ENCODE data around the gene RAD9B. TPM values are rescaled to one million over a fixed set of nuclear protein-coding genes. Genes with fewer than 3 reads are reported as not detected.

RAD9B gene
- total and polyA plus RNA-seq, 2 experiments from 2014 or later: 0.19 to 0.97 TPM

GRCh38 chr12:110533607-110534006 lies 31.5 kb downstream of the RAD9B start:
- Histone ChIP-seq H3K79me2 (ENCODE audit: insufficient read depth) (no peaks in the 10 kb centered on the region), H2AFZ (no peak overlapping the region), H3K9ac (no peak overlapping the region), H3F3A (ENCODE audit: insufficient read depth) (peaks cover 9% of the 10 kb centered on the region; the same call in 1 of the 2 replicates), H3K4me3 (no peak overlapping the region), H4K20me1 (ENCODE audit: insufficient read depth) (no peaks in the 10 kb centered on the region; the same call in 1 of the 2 replicates), H3K27ac (no peak overlapping the region), H3K4me1 (ENCODE audit: insufficient read depth) (peaks cover 12% of the 10 kb centered on the region), H3K4me2 (ENCODE audit: unreplicated experiment) (no peak overlapping the region), H3K9me3 (ENCODE audit: low read depth) (no peaks in the 10 kb centered on the region), H3K27me3 (replicated peaks; ENCODE audit: insufficient read depth) (no peaks in the 10 kb centered on the region), H3K36me3 (ENCODE audit: low read depth) (peaks cover 12% of the 10 kb centered on the region; the same call in 1 of the 2 replicates), H3K9me2 (ENCODE audit: insufficient read depth) (no peaks in the 10 kb centered on the region)
- 77 to 85% methylated on average over 6 of the region's 6 CpGs for WGBS, 2 experiments (ENCODE audit: low coverage in 1 of 2, low lambda C conversion rate in 2 of 2, missing lambda C conversion rate in 2 of 2)
- DNase-seq: no peak
- in situ Hi-C loops (cut with MboI): no loop called here
- no peak for TF ChIP-seq EZH2phosphoT487 (IDR thresholded peaks at IDR 0.05; ENCODE audit: insufficient read depth, low read depth)
- TF ChIP-seq EZH2 (IDR thresholded peaks at IDR 0.05; ENCODE audit: insufficient read depth, poor library complexity, severe bottlenecking): no peak

- Histone ChIP-seq H3K36me3 (ENCODE audit: low read depth) (peaks cover 16% of the 10 kb centered on the region; the same call in 1 of the 2 replicates), H3K4me1 (ENCODE audit: insufficient read depth) (peaks cover 12% of the 10 kb centered on the region), H3K9me2 (ENCODE audit: insufficient read depth) (no peaks in the 10 kb centered on the region), H3K9me3 (ENCODE audit: low read depth) (no peaks in the 10 kb centered on the region), H3K27me3 (replicated peaks; ENCODE audit: insufficient read depth) (no peaks in the 10 kb centered on the region), H3K4me2 (ENCODE audit: unreplicated experiment) (no peak overlapping the region), H3K9ac (no peak overlapping the region), H2AFZ (no peak overlapping the region), H3K79me2 (ENCODE audit: insufficient read depth) (no peaks in the 10 kb centered on the region), H3K27ac (no peak overlapping the region), H4K20me1 (ENCODE audit: insufficient read depth) (no peaks in the 10 kb centered on the region; the same call in 1 of the 2 replicates), H3F3A (ENCODE audit: insufficient read depth) (peaks cover 9% of the 10 kb centered on the region; the same call in 1 of the 2 replicates), H3K4me3 (no peak overlapping the region)
- no peak for TF ChIP-seq EZH2 (IDR thresholded peaks at IDR 0.05; ENCODE audit: insufficient read depth, poor library complexity, severe bottlenecking)
- no peak for TF ChIP-seq EZH2phosphoT487 (IDR thresholded peaks at IDR 0.05; ENCODE audit: insufficient read depth, low read depth)
- 92 to 93% methylated on average over 6 of the region's 6 CpGs for WGBS, 2 experiments (ENCODE audit: low coverage in 1 of 2, low lambda C conversion rate in 2 of 2, missing lambda C conversion rate in 2 of 2)
- no peak for DNase-seq
- in situ Hi-C loops (cut with MboI): no loop called here
Measured at GRCh38 chr12:110534811-110535210, 32.7 kb downstream of the RAD9B start.

- H4K20me1 ChIP-seq (ENCODE audit: insufficient read depth): no peaks in the 10 kb centered on the region
- H3K4me3 ChIP-seq: no peak overlapping the region
- H3K9ac ChIP-seq: no peak overlapping the region
- H2AFZ ChIP-seq: no peak overlapping the region
- no peak for DNase-seq
- H3K36me3 ChIP-seq (ENCODE audit: low read depth): peaks cover 16% of the 10 kb centered on the region; the same call in 1 of the 2 replicates
- peaks cover 7% of the 10 kb centered on the region for H3K4me1 ChIP-seq (ENCODE audit: insufficient read depth)
- H3K27me3 ChIP-seq (replicated peaks; ENCODE audit: insufficient read depth): no peaks in the 10 kb centered on the region
- H3K4me2 ChIP-seq (ENCODE audit: unreplicated experiment): no peak overlapping the region
- H3F3A ChIP-seq (ENCODE audit: insufficient read depth): peaks cover 9% of the 10 kb centered on the region; the same call in 1 of the 2 replicates
- H3K79me2 ChIP-seq (ENCODE audit: insufficient read depth): 0 out of 2 replicates have a peak, but pooled peaks cover 2% of the 10 kb centered on the region
- no peak overlapping the region for H3K27ac ChIP-seq
- WGBS, 2 experiments (ENCODE audit: low coverage in 1 of 2, low lambda C conversion rate in 2 of 2, missing lambda C conversion rate in 2 of 2): 97 to 98% methylated on average over 4 of the region's 4 CpGs
- H3K9me2 ChIP-seq (ENCODE audit: insufficient read depth): no peaks in the 10 kb centered on the region
- no peaks in the 10 kb centered on the region for H3K9me3 ChIP-seq (ENCODE audit: low read depth)
- in situ Hi-C loops (cut with MboI): no loop called here
- no peak for TF ChIP-seq EZH2 (IDR thresholded peaks at IDR 0.05; ENCODE audit: insufficient read depth, poor library complexity, severe bottlenecking)
- TF ChIP-seq EZH2phosphoT487 (IDR thresholded peaks at IDR 0.05; ENCODE audit: insufficient read depth, low read depth): no peak
Measured at GRCh38 chr12:110536834-110537604, 34.9 kb downstream of the RAD9B start.

- 95 to 98% methylated on average over 8 to 9 of the region's 9 CpGs for WGBS, 2 experiments (ENCODE audit: low coverage in 1 of 2, low lambda C conversion rate in 2 of 2, missing lambda C conversion rate in 2 of 2)
- H3K4me1 ChIP-seq (ENCODE audit: insufficient read depth): no peaks in the 10 kb centered on the region
- in situ Hi-C loops (cut with MboI): no loop called here
- no peaks in the 10 kb centered on the region for H3K27me3 ChIP-seq (replicated peaks; ENCODE audit: insufficient read depth)
- H3K9ac ChIP-seq: no peak overlapping the region
- no peak overlapping the region for H3K4me3 ChIP-seq
- TF ChIP-seq EZH2 (IDR thresholded peaks at IDR 0.05; ENCODE audit: insufficient read depth, poor library complexity, severe bottlenecking) (no peak), EZH2phosphoT487 (IDR thresholded peaks at IDR 0.05; ENCODE audit: insufficient read depth, low read depth) (no peak)
- H3K4me2 ChIP-seq (ENCODE audit: unreplicated experiment): no peak overlapping the region
- peaks cover 16% of the 10 kb centered on the region; the same call in 1 of the 2 replicates for H3K36me3 ChIP-seq (ENCODE audit: low read depth)
- DNase-seq: no peak
- H4K20me1 ChIP-seq (ENCODE audit: insufficient read depth): no peaks in the 10 kb centered on the region
- H3K79me2 ChIP-seq (ENCODE audit: insufficient read depth): 0 out of 2 replicates have a peak, but pooled peaks cover 5% of the 10 kb centered on the region
- H3K27ac ChIP-seq: no peak overlapping the region
- H3K9me2 ChIP-seq (ENCODE audit: insufficient read depth): no peaks in the 10 kb centered on the region
- H2AFZ ChIP-seq: no peak overlapping the region
- H3K9me3 ChIP-seq (ENCODE audit: low read depth): no peaks in the 10 kb centered on the region
- H3F3A ChIP-seq (ENCODE audit: insufficient read depth): peaks cover 1% of the 10 kb centered on the region; the same call in 1 of the 2 replicates
Measured at GRCh38 chr12:110537605-110538409, 35.7 kb downstream of the RAD9B start.
